ENCODE results near the gene CLEC4A. TPM values are rescaled to one million over a fixed set of nuclear protein-coding genes. Genes with fewer than 3 reads are reported as not detected.

The CLEC4A gene
- total RNA-seq (2022; extraction: Qiagen RNA extraction; ENCODE audit: low read depth) = 0.19 to 0.38 TPM in 2 of 5 replicates, not detected in the others

DNA sequence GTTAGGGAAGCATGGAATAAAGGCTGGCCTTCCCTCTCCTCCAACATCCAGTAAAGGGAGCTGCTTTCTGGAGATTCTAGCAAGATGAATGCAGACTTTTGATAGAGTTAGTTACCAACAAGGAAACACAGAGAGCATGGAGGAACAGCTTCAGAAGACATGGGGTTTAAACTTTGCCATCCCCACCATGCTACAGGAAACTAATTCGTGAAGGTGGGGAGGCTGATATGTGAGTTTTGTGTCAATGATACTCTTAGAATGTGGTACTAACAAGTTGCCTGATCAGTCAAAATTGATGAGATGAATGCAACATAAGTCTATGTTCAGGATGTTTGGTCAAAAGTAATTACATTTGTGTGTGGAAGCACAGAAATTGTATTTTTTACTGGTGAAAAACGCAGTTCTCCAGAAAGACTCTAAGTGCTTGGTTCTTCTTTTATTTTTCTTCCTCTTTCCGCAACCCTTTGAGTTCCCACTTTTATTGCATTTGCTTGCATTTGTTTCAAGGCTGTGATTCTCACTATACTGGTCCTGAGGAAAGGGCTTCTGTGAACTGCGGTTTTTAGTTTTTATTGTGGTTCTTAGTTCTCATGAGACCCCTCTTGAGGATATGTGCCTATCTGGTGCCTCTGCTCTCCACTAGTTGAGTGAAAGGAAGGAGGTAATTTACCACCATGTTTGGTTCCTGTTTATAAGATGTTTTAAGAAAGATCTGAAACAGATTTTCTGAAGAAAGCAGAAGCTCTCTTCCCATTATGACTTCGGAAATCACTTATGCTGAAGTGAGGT is at the start of gene CLEC4A:
TSS of gene CLEC4A (plus strand) at position 494 of the 789 bp plus-strand sequence. CDS start at position 756, 262 bp downstream.

DNA sequence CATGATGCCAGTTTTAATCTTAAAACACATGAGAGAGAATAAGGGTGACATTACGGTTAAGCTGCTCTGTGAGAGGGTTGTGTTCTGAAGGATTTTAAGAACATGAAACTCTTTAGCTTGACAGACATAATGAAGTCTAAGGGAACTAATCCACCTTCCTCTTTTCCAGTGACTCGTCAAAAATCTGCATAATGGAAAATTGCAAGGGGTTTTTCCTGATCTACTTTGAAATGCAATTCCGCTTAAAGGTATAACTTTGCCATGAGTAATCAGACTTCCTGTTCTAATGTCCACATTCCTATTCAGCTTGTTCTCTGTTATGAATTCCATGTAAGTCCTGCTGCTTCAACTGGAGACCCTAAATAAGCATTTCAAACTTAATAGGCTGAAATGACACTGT is 33.4 kb downstream of the CLEC4A start, which contains the start of gene ZNF705A:
TSS of gene ZNF705A (plus strand) at position 171 of the 400 bp plus-strand sequence. CDS start 15,611 bp downstream, outside the sequence.

Other genes starting within 250 kb of the CLEC4A start
- gene SLC2A3, start 187.4 kb upstream of the CLEC4A start, total RNA-seq (2022; extraction: Qiagen RNA extraction; ENCODE audit: low read depth) = 3.2 to 3.7 TPM (median 3.2 TPM) in 5 replicates
- 7.5 to 9.5 TPM (median 9.1 TPM) in 5 replicates for gene FOXJ2, start 90.9 kb upstream of the CLEC4A start, total RNA-seq (2022; extraction: Qiagen RNA extraction; ENCODE audit: low read depth)
- gene C3AR1, start 57.3 kb upstream of the CLEC4A start, total RNA-seq (2022; extraction: Qiagen RNA extraction; ENCODE audit: low read depth) = not detected in 5 replicates
- gene NECAP1, start 41.3 kb upstream of the CLEC4A start, total RNA-seq (2022; extraction: Qiagen RNA extraction; ENCODE audit: low read depth) = 10.7 to 16.3 TPM (median 13.4 TPM) in 5 replicates
- not detected in 5 replicates for gene ZNF705A, start 33.4 kb downstream of the CLEC4A start, total RNA-seq (2022; extraction: Qiagen RNA extraction; ENCODE audit: low read depth)
- 0.10 to 0.11 TPM (median 0.10 TPM) in 3 of 5 replicates, not detected in the others for gene FAM90A1, start 104.0 kb downstream of the CLEC4A start, total RNA-seq (2022; extraction: Qiagen RNA extraction; ENCODE audit: low read depth)

Measured in A549 treated with GW870086 at 1 μM for 4 hours (cell line).